Subcutaneous adipose tissue (tissue), 4 donors: ENCODE measurements around the gene FHL2. TPM values are rescaled to one million over a fixed set of nuclear protein-coding genes. Genes with fewer than 3 reads are reported as not detected.

Experiments used
- CTCF ChIP-seq: fragments of 450-650 bp; IDR thresholded peaks from one replicate; pipeline ENCODE4 v1.5.1; 2016; ENCODE audit warnings: low read depth, mild to moderate bottlenecking, control low read depth, antibody characterized with exemption, moderate library complexity
- total RNA-seq, 4 donors: library from RNA; depleted of rRNA; stranded (reverse); fragments of >200 nt; gene quantifications; one replicate each; pipeline ENCODE4 v1.1.0, GENCODE V29; 2016

FHL2 gene
- total RNA-seq, 4 donors from 2014 or later, result 24.1 to 35.9 (median 30.2) TPM

GRCh38 chr2:105387225-105387624 is 11.6 kb downstream of the FHL2 start:
- no peak for TF ChIP-seq CTCF

GRCh38 chr2:105385731-105386540 is 12.9 kb downstream of the FHL2 start:
- no peak for TF ChIP-seq CTCF

- TF ChIP-seq CTCF, result no peak
Observed at GRCh38 chr2:105384861-105385260, 14.0 kb downstream of the FHL2 start.

GRCh38 chr2:105384216-105384615 is 14.6 kb downstream of the FHL2 start:
- TF ChIP-seq CTCF, result no peak

GRCh38 chr2:105383432-105384166 is 15.3 kb downstream of the FHL2 start:
- TF ChIP-seq CTCF, result no peak

- no peak for TF ChIP-seq CTCF
Observed at GRCh38 chr2:105382177-105382576, 16.7 kb downstream of the FHL2 start.

- TF ChIP-seq CTCF, result no peak
Observed at GRCh38 chr2:105381101-105381668, 17.7 kb downstream of the FHL2 start.
